ENCODE results near the gene CELF2.

The CELF2 gene

DNA sequence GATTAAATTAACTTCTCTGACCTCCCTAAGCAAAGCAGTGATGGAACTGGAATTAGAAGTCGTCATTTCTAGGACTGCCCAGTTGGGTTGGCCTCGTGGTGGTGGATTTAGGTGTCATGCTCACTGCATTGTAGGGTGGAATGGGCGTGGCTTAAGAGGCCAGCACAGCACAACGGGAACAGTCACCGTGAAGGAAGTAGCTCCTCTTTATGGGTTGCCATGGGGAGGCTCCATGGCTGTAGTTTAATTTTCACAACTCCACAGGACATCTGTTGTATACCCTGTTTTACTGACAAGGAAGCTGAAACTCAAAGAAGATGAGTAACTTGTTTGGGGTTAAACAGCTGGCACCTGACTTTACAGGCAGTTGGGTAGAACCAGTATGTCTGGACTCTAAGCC is 208.3 kb downstream of the CELF2 start:
- Histone ChIP-seq H3K27me3 (replicated peaks; ENCODE audit: control insufficient read depth, insufficient read depth, low read length) (no peaks in the 10 kb centered on the region), H3K4me1 (ENCODE audit: control insufficient read depth, insufficient read depth, low read length) (no peaks in the 10 kb centered on the region), H3K9me3 (ENCODE audit: control insufficient read depth, low read length) (no peaks in the 10 kb centered on the region), H3K36me3 (ENCODE audit: control insufficient read depth, insufficient read depth, low read length, severe bottlenecking) (peaks cover 10% of the 10 kb centered on the region), H3K4me3 (ENCODE audit: low read length) (no peak overlapping the region), H3K9ac (ENCODE audit: low read length) (no peak overlapping the region)
- no peak for DNase-seq (ENCODE audit: low read depth)

DNA sequence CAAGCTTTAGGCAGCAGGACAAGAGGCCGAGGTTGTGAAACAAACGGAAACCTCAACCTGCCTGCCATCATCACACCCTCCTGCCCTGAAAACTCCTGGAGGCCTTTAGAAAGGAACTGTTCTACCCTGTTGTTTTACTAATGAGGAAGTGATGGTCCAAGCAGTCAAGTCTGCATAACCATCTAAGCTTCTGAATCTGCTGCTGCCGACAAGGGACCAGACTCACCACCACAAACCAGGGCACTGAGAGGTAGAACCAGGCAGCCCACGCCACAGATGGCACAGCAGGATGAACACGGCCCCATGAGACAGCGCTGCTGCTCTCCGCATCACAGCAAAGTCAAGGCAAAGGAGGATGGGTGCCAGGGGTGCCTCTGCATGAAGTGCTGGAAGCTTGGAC is 209.4 kb downstream of the CELF2 start:
- Histone ChIP-seq H3K9ac (ENCODE audit: low read length) (no peak overlapping the region), H3K4me3 (ENCODE audit: low read length) (no peak overlapping the region), H3K4me1 (ENCODE audit: control insufficient read depth, insufficient read depth, low read length) (no peaks in the 10 kb centered on the region), H3K36me3 (ENCODE audit: control insufficient read depth, insufficient read depth, low read length, severe bottlenecking) (peaks cover 7% of the 10 kb centered on the region), H3K27me3 (replicated peaks; ENCODE audit: control insufficient read depth, insufficient read depth, low read length) (no peaks in the 10 kb centered on the region), H3K9me3 (ENCODE audit: control insufficient read depth, low read length) (no peaks in the 10 kb centered on the region)
- DNase-seq (ENCODE audit: low read depth), result no peak

DNA sequence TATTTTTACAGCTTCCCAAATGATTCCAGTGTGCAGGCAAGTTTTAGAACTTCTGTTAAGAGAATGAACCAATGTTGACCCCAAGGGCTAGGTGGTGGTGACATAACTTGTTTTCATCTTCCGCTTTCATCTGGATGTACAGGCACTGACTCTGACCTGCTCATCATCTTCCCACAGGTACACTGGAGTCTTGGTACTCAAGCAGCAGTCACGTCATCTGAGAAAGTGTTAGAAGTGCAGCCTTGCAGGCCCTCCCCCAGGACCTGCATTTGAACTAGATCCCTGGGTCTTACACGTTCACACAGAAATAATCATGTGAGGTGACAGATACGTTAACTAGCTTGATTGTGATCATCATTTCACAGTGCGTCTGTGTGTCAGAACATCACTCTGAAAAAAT is 212.2 kb downstream of the CELF2 start:
- Histone ChIP-seq H3K4me3 (ENCODE audit: low read length) (no peak overlapping the region), H3K36me3 (ENCODE audit: control insufficient read depth, insufficient read depth, low read length, severe bottlenecking) (peaks cover 4% of the 10 kb centered on the region), H3K27me3 (replicated peaks; ENCODE audit: control insufficient read depth, insufficient read depth, low read length) (no peaks in the 10 kb centered on the region), H3K9me3 (ENCODE audit: control insufficient read depth, low read length) (no peaks in the 10 kb centered on the region), H3K4me1 (ENCODE audit: control insufficient read depth, insufficient read depth, low read length) (no peaks in the 10 kb centered on the region), H3K9ac (ENCODE audit: low read length) (no peak overlapping the region)
- DNase-seq (ENCODE audit: low read depth), result no peak

DNA sequence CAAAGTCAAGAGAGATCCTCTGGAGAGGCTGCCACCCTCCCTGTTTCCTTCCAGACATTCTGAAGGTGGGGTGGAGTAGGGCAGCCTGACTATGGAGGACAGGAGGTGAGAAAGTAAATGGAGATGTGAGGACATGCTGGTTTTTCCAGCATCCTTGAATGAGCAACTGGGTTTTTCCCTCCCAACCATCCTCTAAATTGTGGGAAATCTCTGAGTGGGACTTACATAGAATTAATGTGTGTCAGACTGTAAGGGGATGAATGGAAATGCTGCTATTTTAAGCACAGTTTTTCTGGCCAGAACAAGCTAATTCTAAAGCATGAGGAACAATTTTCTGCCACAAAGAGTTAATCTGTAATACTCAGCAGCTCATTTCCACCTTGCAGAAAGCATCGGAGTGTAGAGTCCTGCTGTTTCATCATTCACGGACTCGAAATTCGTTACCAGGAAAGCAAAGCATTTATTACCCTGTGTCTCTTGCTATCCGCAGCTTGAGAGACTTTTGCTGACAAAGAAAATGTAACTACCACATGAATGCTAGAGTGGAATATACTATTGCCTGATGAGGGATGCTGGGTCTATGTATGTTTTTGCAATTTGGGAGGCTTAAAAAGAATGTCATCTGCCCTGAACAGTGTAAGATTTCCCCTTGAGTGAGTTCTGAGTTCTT is 213.0 kb downstream of the CELF2 start:
- no peak overlapping the region for H3K4me3 ChIP-seq (ENCODE audit: low read length)
- no peak for DNase-seq (ENCODE audit: low read depth)
- no peak overlapping the region for H3K9ac ChIP-seq (ENCODE audit: low read length)

DNA sequence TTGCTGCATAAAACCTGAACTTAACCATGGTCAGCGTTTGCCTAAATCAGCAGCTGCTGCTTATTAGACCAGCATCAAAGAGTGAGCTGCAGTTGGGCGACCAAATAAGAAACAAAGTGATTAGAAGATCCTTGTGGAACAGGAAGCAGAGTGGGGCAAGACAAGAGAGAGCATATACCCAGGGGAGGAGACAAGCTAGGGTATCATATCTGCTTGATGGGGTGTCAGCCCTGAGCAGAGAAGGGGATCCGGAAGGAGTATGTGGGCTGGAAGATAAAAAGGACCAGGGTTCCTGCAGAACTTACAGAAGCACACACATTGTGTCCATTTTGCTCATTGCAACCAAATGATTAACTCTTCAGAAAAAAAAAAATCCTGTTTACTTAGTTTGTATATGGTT is 213.6 kb downstream of the CELF2 start:
- Histone ChIP-seq H3K27me3 (replicated peaks; ENCODE audit: control insufficient read depth, insufficient read depth, low read length) (no peaks in the 10 kb centered on the region), H3K4me3 (ENCODE audit: low read length) (no peak overlapping the region), H3K4me1 (ENCODE audit: control insufficient read depth, insufficient read depth, low read length) (peaks cover 5% of the 10 kb centered on the region), H3K9ac (ENCODE audit: low read length) (no peak overlapping the region), H3K36me3 (ENCODE audit: control insufficient read depth, insufficient read depth, low read length, severe bottlenecking) (peaks cover 4% of the 10 kb centered on the region), H3K9me3 (ENCODE audit: control insufficient read depth, low read length) (no peaks in the 10 kb centered on the region)
- DNase-seq (ENCODE audit: low read depth), result no peak

More for the DNA sequence above, 213.0 kb downstream of the CELF2 start:
- H3K9me3 ChIP-seq (ENCODE audit: control insufficient read depth, low read length), result no peaks in the 10 kb centered on the region
- peaks cover 4% of the 10 kb centered on the region for H3K36me3 ChIP-seq (ENCODE audit: control insufficient read depth, insufficient read depth, low read length, severe bottlenecking)
- H3K4me1 ChIP-seq (ENCODE audit: control insufficient read depth, insufficient read depth, low read length), result peaks cover 5% of the 10 kb centered on the region
- H3K27me3 ChIP-seq (replicated peaks; ENCODE audit: control insufficient read depth, insufficient read depth, low read length), result no peaks in the 10 kb centered on the region

DNA sequence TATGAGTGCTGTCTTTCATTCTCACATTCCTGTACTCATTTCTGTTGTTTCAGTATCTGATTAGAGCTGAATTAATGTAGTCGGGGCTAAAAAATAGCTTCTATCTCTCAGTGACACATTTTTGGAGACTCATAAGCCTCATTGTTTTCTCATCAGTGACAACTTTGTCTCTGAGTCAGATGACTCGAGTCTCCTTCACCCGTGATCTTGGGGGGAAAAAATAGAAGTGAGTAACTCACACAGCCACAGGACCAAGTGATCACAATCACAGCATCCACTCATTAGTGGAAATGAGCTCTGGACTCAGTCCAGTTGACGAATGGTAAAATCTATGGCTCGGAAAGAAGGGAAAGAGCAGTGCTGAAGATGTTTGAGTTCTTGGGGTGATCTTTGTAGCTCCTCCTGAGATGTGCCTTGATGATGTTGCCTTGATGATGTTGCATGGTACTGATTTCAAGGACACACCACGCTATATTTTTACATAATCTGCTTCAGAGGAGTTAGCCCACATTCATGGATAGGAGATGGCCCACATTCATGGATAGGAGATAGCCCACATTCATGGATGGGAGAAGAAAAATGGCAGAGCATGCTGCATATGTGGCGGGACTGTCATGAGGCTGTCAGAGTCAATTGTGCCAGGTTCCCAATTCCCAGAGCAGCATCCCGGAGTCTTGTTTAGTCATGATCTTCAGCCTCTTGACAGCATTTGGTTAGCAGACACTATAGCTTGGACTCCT is 214.7 kb downstream of the CELF2 start:
- Histone ChIP-seq H3K27me3 (replicated peaks; ENCODE audit: control insufficient read depth, insufficient read depth, low read length) (no peaks in the 10 kb centered on the region), H3K9ac (ENCODE audit: low read length) (no peak overlapping the region), H3K4me3 (ENCODE audit: low read length) (no peak overlapping the region), H3K36me3 (ENCODE audit: control insufficient read depth, insufficient read depth, low read length, severe bottlenecking) (no peaks in the 10 kb centered on the region), H3K4me1 (ENCODE audit: control insufficient read depth, insufficient read depth, low read length) (peaks cover 5% of the 10 kb centered on the region), H3K9me3 (ENCODE audit: control insufficient read depth, low read length) (no peaks in the 10 kb centered on the region)
- DNase-seq (ENCODE audit: low read depth), result no peak

DNA sequence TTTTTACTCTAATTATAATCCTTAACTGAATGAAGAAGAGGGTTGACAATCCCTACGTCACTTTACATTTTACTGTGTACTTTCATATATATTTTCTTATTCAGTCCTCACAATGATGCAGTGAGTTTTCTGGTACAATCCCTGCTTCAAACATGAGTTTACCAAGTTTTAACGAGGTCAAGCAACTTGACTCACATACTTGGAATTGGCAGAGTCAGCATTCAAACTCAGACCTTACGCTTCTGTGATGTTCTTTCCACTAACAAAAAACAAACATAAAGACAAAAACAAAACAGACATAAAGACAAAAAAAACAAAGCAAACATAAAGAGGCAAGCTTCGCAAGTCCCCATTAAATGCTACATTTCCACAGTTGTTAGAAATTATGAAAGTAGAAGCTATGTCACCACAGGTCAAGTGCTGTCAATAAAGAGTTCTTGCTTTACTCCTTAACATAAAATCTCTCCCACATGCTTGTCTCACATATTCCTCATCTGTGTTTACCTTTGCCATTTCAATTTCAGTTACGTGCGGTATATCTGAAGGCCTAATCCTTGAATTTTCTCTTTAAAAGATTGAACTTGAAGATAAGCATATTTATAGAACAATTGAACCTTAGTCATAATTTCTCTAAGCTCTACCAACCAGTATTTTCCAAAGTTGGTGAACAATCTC is 217.3 kb downstream of the CELF2 start:
- Histone ChIP-seq H3K27me3 (replicated peaks; ENCODE audit: control insufficient read depth, insufficient read depth, low read length) (no peaks in the 10 kb centered on the region), H3K9me3 (ENCODE audit: control insufficient read depth, low read length) (no peaks in the 10 kb centered on the region), H3K9ac (ENCODE audit: low read length) (no peak overlapping the region), H3K4me1 (ENCODE audit: control insufficient read depth, insufficient read depth, low read length) (peaks cover 5% of the 10 kb centered on the region), H3K4me3 (ENCODE audit: low read length) (no peak overlapping the region), H3K36me3 (ENCODE audit: control insufficient read depth, insufficient read depth, low read length, severe bottlenecking) (no peaks in the 10 kb centered on the region)
- DNase-seq (ENCODE audit: low read depth), result no peak

DNA sequence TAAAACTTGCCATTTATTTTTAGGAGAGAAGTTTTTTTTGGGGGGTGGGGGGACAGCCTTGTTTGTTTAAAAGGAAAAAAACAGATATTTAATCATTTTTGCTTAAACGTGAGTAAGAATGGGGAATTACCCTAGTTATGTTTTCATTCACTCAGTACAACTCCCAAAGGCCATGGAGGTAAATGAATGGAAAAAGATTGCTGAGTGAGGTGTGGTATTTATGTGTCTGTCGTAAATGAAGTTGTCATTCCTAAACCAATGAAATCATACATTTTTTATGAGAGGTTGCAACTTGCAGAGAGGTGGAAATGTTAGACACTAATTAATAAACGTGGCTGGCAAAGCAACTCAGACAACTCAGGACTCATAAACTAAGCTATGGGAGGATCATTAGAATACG is 218.1 kb downstream of the CELF2 start:
- Histone ChIP-seq H3K36me3 (ENCODE audit: control insufficient read depth, insufficient read depth, low read length, severe bottlenecking) (no peaks in the 10 kb centered on the region), H3K4me1 (ENCODE audit: control insufficient read depth, insufficient read depth, low read length) (peaks cover 5% of the 10 kb centered on the region), H3K27me3 (replicated peaks; ENCODE audit: control insufficient read depth, insufficient read depth, low read length) (no peaks in the 10 kb centered on the region), H3K9ac (ENCODE audit: low read length) (no peak overlapping the region), H3K9me3 (ENCODE audit: control insufficient read depth, low read length) (no peaks in the 10 kb centered on the region), H3K4me3 (ENCODE audit: low read length) (no peak overlapping the region)
- DNase-seq (ENCODE audit: low read depth), result no peak

DNA sequence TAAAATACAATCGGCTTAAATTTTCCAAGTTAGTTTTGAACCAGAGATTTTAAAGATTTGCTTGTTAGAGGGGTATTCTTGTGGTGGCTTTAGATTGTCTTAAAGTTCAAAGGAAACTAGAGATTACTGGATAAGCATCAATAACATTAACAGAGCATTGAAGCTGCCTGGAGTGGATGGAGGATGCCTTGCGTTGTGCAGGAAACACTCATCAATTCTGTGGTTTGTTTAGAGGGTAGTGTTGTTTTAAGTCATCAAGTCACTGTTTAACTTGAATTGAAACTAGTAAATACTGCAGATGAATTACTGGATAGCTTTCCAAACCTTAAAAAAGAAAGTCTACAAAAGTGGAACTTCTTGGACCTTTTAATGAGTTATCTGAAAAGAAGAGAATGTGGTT is 218.6 kb downstream of the CELF2 start:
- DNase-seq (ENCODE audit: low read depth), result no peak
- no peaks in the 10 kb centered on the region for H3K36me3 ChIP-seq (ENCODE audit: control insufficient read depth, insufficient read depth, low read length, severe bottlenecking)
- H3K9me3 ChIP-seq (ENCODE audit: control insufficient read depth, low read length), result no peaks in the 10 kb centered on the region
- H3K4me3 ChIP-seq (ENCODE audit: low read length), result no peak overlapping the region
- no peaks in the 10 kb centered on the region for H3K27me3 ChIP-seq (replicated peaks; ENCODE audit: control insufficient read depth, insufficient read depth, low read length)
- peaks cover 5% of the 10 kb centered on the region for H3K4me1 ChIP-seq (ENCODE audit: control insufficient read depth, insufficient read depth, low read length)
- no peak overlapping the region for H3K9ac ChIP-seq (ENCODE audit: low read length)

DNA sequence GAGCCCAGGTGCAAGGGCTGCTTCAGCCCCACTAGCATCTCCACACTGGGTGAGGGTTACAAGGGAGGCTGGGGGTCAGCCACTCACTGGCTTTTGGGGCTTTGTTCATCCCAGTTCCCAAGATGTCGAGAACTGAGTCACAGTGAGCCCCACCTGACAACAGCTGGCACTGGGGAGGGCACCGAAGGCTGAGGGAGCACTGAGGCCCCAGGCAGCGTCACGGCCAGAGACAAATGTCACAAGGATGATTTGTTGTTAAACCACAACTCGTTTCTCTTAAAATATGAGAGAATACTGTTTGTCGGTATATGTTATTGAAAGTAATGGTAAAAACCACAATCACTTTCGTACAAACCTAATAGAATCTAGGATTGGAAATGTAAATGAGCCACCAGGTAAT is 219.9 kb downstream of the CELF2 start:
- Histone ChIP-seq H3K9ac (ENCODE audit: low read length) (no peak overlapping the region), H3K9me3 (ENCODE audit: control insufficient read depth, low read length) (no peaks in the 10 kb centered on the region), H3K4me3 (ENCODE audit: low read length) (no peak overlapping the region), H3K36me3 (ENCODE audit: control insufficient read depth, insufficient read depth, low read length, severe bottlenecking) (no peaks in the 10 kb centered on the region), H3K4me1 (ENCODE audit: control insufficient read depth, insufficient read depth, low read length) (peaks cover 5% of the 10 kb centered on the region), H3K27me3 (replicated peaks; ENCODE audit: control insufficient read depth, insufficient read depth, low read length) (no peaks in the 10 kb centered on the region)
- DNase-seq (ENCODE audit: low read depth), result no peak

DNA sequence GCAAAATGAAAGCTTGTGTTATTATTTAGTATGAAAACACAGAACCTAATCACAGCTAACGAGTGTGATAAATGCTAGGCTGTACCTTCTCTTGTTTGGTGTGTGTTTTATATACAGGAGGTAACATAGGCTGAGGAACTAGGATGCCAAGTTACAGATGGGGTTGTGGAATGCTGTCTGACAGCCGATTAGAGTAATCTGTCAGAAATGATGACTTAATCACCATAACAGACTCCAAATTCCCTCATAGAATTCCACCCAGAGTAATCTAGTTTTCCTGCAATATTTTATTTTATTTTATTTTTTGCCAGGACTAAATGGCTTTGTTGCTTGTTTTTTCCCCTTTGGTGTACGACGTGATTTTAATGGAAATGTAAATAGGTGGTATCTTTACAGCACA is 221.2 kb downstream of the CELF2 start:
- Histone ChIP-seq H3K9ac (ENCODE audit: low read length) (no peak overlapping the region), H3K36me3 (ENCODE audit: control insufficient read depth, insufficient read depth, low read length, severe bottlenecking) (no peaks in the 10 kb centered on the region), H3K4me3 (ENCODE audit: low read length) (no peak overlapping the region), H3K4me1 (ENCODE audit: control insufficient read depth, insufficient read depth, low read length) (peaks cover 5% of the 10 kb centered on the region), H3K9me3 (ENCODE audit: control insufficient read depth, low read length) (no peaks in the 10 kb centered on the region), H3K27me3 (replicated peaks; ENCODE audit: control insufficient read depth, insufficient read depth, low read length) (no peaks in the 10 kb centered on the region)
- no peak for DNase-seq (ENCODE audit: low read depth)

All from adipocyte (in vitro differentiated cells).